Right ventricle myocardium inferior (tissue), 1 donor: ENCODE results near the gene RAPGEF5. TPM values are rescaled to one million over a fixed set of nuclear protein-coding genes. Genes with fewer than 3 reads are reported as not detected.

Experiments
- ATAC-seq: fragments of 200-7000 bp; cut with Tn5 transposase; one replicate; pipeline ENCODE4 v1.9.1; 2020; ENCODE audit warnings: mild to moderate bottlenecking, moderate library complexity
- DNase-seq: peaks from one replicate; pipeline ENCODE4 v3.0.0; 2021; ENCODE audit errors: missing footprints
- intact Hi-C: fragments of 100-400 bp; cut with DNase I; formaldehyde crosslinking; loops from one replicate; pipeline ENCODE4 v1.11.0; 2022
- total RNA-seq: library from RNA; stranded (reverse); fragmentation: NEBNext Ultra II Directional; extraction: Animal tissue kit (Norgen Biotek cat#: 25700); gene quantifications from one replicate; pipeline ENCODE4 v1.2.1, GENCODE V29; 2021
- donor health status: DM: no; HTN: yes; CAD: no; lungs with severe emphysema.

RAPGEF5 gene
- total RNA-seq, 1 donor from 2014 or later = 9.4 TPM

GRCh38 chr7:22153432-22154142 is 203.4 kb downstream of the RAPGEF5 start:
- no peak for DNase-seq
- intact Hi-C loops = no loop called here
- no peak for ATAC-seq

GRCh38 chr7:22152690-22153089 is 204.3 kb downstream of the RAPGEF5 start:
- ATAC-seq (no peak), DNase-seq (no peak)
- intact Hi-C loops = no loop called here

GRCh38 chr7:22151901-22152300 is 205.1 kb downstream of the RAPGEF5 start:
- ATAC-seq (no peak), DNase-seq (no peak)
- intact Hi-C loops = no loop called here

- DNase-seq (no peak), ATAC-seq (no peak)
- intact Hi-C loops = no loop called here
Measured at GRCh38 chr7:22150221-22150620, 206.7 kb downstream of the RAPGEF5 start.

GRCh38 chr7:22147868-22148267 is 209.1 kb downstream of the RAPGEF5 start:
- DNase-seq = no peak
- ATAC-seq = no peak
- intact Hi-C loops = loop anchor here (10.0 kb wide), 1 partner anchor 57 kb away; no protein-coding TSS in a partner anchor

GRCh38 chr7:22146961-22147512 is 209.9 kb downstream of the RAPGEF5 start:
- intact Hi-C loops = loop anchor here (10.0 kb wide), 1 partner anchor 58 kb away; no protein-coding TSS in a partner anchor
- no peak for DNase-seq
- ATAC-seq = no peak

- no peak for ATAC-seq
- intact Hi-C loops = loop anchor here (10.0 kb wide), 1 partner anchor 60 kb away; no protein-coding TSS in a partner anchor
- no peak for DNase-seq
Measured at GRCh38 chr7:22144950-22145349, 212.0 kb downstream of the RAPGEF5 start.

GRCh38 chr7:22143491-22143890 is 213.5 kb downstream of the RAPGEF5 start:
- intact Hi-C loops = loop anchor here (10.0 kb wide), 1 partner anchor 61 kb away; no protein-coding TSS in a partner anchor
- no peak for DNase-seq
- ATAC-seq = no peak

GRCh38 chr7:22142572-22142971 is 214.4 kb downstream of the RAPGEF5 start:
- intact Hi-C loops = loop anchor here (10.0 kb wide), 1 partner anchor 62 kb away; no protein-coding TSS in a partner anchor

GRCh38 chr7:22141355-22141754 is 215.6 kb downstream of the RAPGEF5 start:
- DNase-seq = no peak
- no peak for ATAC-seq
- intact Hi-C loops = loop anchor here (10.0 kb wide), 1 partner anchor 63 kb away; no protein-coding TSS in a partner anchor

More at GRCh38 chr7:22142572-22142971, 214.4 kb downstream of the RAPGEF5 start:
- no peak for ATAC-seq
- DNase-seq = no peak

- ATAC-seq = no peak
- DNase-seq = no peak
- intact Hi-C loops = loop anchor here (10.0 kb wide), 1 partner anchor 64 kb away; no protein-coding TSS in a partner anchor
Measured at GRCh38 chr7:22140578-22140977, 216.4 kb downstream of the RAPGEF5 start.

- no peak for ATAC-seq
- intact Hi-C loops = no loop called here
- DNase-seq = no peak
Measured at GRCh38 chr7:22138886-22139285, 218.1 kb downstream of the RAPGEF5 start.

GRCh38 chr7:22138106-22138505 is 218.8 kb downstream of the RAPGEF5 start:
- intact Hi-C loops = no loop called here
- DNase-seq (no peak), ATAC-seq (no peak)

GRCh38 chr7:22137466-22137865 is 219.5 kb downstream of the RAPGEF5 start:
- no peak for ATAC-seq
- intact Hi-C loops = no loop called here
- no peak for DNase-seq

- ATAC-seq = no peak
- intact Hi-C loops = no loop called here
Measured at GRCh38 chr7:22137026-22137425, 219.9 kb downstream of the RAPGEF5 start.

GRCh38 chr7:22129819-22130580 is 227.0 kb downstream of the RAPGEF5 start:
- no peak for DNase-seq
- intact Hi-C loops = loop anchor here (5.0 kb wide), 1 partner anchor 87 kb away; no protein-coding TSS in a partner anchor
- ATAC-seq = no peak

More at GRCh38 chr7:22137026-22137425, 219.9 kb downstream of the RAPGEF5 start:
- DNase-seq = no peak

- intact Hi-C loops = loop anchor here (5.0 kb wide), 1 partner anchor 88 kb away; no protein-coding TSS in a partner anchor
- DNase-seq = no peak
- no peak for ATAC-seq
Measured at GRCh38 chr7:22129166-22129565, 227.8 kb downstream of the RAPGEF5 start.

GRCh38 chr7:22128528-22128920 is 228.4 kb downstream of the RAPGEF5 start:
- DNase-seq (no peak), ATAC-seq (no peak)
- intact Hi-C loops = loop anchor here (5.0 kb wide), 1 partner anchor 89 kb away; no protein-coding TSS in a partner anchor
